ENCODE measurements around the gene SKIC3.

DNA sequence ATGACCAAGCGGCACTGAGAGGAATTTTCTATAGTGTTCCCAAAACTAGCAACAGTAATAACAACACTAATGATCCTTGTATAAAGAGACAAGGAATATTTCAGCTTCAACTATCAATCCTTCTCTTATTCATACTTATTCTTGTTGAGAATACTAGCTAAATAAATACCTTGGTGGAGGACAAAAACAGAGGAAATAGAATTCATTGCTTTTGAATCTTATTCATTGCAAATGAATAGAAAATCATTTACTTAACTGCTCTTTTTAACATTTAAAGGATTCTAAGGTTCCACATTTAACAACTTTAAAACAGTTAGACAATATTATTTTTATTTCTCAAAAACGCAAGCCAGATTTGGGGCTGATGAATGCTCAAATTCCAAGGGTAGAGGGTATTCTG lies 22.4 kb downstream of the SKIC3 start:
- TF ChIP-seq POLR2AphosphoS5 (IDR thresholded peaks at IDR 0.05) (no peak), POLR2A (IDR thresholded peaks at IDR 0.05) (no peak), EP300 (IDR thresholded peaks at IDR 0.05) (no peak)
- TF ChIP-seq, protein P1, sequence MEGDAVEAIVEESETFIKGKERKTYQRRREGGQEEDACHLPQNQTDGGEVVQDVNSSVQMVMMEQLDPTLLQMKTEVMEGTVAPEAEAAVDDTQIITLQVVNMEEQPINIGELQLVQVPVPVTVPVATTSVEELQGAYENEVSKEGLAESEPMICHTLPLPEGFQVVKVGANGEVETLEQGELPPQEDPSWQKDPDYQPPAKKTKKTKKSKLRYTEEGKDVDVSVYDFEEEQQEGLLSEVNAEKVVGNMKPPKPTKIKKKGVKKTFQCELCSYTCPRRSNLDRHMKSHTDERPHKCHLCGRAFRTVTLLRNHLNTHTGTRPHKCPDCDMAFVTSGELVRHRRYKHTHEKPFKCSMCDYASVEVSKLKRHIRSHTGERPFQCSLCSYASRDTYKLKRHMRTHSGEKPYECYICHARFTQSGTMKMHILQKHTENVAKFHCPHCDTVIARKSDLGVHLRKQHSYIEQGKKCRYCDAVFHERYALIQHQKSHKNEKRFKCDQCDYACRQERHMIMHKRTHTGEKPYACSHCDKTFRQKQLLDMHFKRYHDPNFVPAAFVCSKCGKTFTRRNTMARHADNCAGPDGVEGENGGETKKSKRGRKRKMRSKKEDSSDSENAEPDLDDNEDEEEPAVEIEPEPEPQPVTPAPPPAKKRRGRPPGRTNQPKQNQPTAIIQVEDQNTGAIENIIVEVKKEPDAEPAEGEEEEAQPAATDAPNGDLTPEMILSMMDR (IDR thresholded peaks at IDR 0.05): no peak

All from stomach (tissue), 4 donors.